ENCODE results near the gene CD2AP.

DNA sequence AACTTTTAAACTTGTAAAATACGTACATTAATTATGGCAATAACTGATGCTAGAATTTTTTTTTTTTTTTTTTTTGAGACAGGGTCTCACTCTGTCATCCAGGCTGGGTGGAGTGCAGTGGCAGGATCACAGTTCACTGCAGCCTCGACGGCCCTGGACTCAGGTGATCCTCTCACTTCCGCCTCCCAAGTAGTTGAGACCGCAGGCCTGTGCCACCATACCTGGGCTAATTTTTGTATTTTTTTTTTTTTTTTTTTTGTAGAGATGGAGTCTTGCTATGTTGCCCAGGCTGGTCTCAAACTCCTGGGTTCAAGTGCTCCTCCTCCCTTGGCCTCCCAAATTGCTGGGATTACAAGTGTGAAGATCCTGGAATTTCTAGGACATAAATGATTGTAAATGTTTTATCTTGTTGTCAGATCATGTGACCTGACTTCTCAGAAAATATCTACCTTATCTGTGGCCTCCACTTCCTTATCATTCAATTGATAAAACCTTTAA, 2.2 kb upstream of the CD2AP start:
- TF ChIP-seq, protein P1, sequence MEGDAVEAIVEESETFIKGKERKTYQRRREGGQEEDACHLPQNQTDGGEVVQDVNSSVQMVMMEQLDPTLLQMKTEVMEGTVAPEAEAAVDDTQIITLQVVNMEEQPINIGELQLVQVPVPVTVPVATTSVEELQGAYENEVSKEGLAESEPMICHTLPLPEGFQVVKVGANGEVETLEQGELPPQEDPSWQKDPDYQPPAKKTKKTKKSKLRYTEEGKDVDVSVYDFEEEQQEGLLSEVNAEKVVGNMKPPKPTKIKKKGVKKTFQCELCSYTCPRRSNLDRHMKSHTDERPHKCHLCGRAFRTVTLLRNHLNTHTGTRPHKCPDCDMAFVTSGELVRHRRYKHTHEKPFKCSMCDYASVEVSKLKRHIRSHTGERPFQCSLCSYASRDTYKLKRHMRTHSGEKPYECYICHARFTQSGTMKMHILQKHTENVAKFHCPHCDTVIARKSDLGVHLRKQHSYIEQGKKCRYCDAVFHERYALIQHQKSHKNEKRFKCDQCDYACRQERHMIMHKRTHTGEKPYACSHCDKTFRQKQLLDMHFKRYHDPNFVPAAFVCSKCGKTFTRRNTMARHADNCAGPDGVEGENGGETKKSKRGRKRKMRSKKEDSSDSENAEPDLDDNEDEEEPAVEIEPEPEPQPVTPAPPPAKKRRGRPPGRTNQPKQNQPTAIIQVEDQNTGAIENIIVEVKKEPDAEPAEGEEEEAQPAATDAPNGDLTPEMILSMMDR (IDR thresholded peaks at IDR 0.05; ENCODE audit: control extremely low read depth in 1 of 3, insufficient read depth in 1 of 3, low read depth in 1 of 3, low read length in 3 of 3) = no peak
- no peak for TF ChIP-seq RFX5 (IDR thresholded peaks at IDR 0.05; ENCODE audit: borderline replicate concordance, low read depth, low read length)
- TF ChIP-seq GABPA (IDR thresholded peaks at IDR 0.05; ENCODE audit: borderline replicate concordance, insufficient read depth, low read length) = no peak
- TF ChIP-seq SIN3A (conservative IDR thresholded peaks at IDR 0.05 in 1 of 2, IDR thresholded peaks at IDR 0.05 in 1 of 2; ENCODE audit: low read depth in 1 of 2, low read length in 2 of 2) = no peak
- TF ChIP-seq NRF1 (IDR thresholded peaks at IDR 0.05; ENCODE audit: low read depth, low read length) = no peak
- no peak for TF ChIP-seq POLR2AphosphoS5 (IDR thresholded peaks at IDR 0.05; ENCODE audit: low read depth, low read length)
- TF ChIP-seq RAD21 (IDR thresholded peaks at IDR 0.05 in 1 of 2, conservative IDR thresholded peaks at IDR 0.05 in 1 of 2; ENCODE audit: low read depth in 2 of 2, low read length in 2 of 2) = no peak
- TF ChIP-seq CBX8 (IDR thresholded peaks at IDR 0.05; ENCODE audit: borderline replicate concordance, low read depth, low read length) = no peak
- TF ChIP-seq JUND (IDR thresholded peaks at IDR 0.05; ENCODE audit: low read length) = no peak
- no peak for TF ChIP-seq TAF1 (IDR thresholded peaks at IDR 0.05; ENCODE audit: low read depth, low read length)
- TF ChIP-seq JUN (IDR thresholded peaks at IDR 0.05; ENCODE audit: low read depth, low read length) = no peak
- TF ChIP-seq, protein P2, sequence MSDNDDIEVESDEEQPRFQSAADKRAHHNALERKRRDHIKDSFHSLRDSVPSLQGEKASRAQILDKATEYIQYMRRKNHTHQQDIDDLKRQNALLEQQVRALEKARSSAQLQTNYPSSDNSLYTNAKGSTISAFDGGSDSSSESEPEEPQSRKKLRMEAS (IDR thresholded peaks at IDR 0.05) = no peak
